HUES48 (cell line): Measurements from ENCODE around the gene GSTA4.
A peak's percentile ranks its signal among the peaks of the same experiment; 100 is the strongest.
"Not testable (repeated sequence)": the region's sequence is repeated elsewhere in the genome, so short reads cannot be mapped to it uniquely, and the experiment has no call there.

Experiments used
- H3K27ac ChIP-seq: one replicate; pipeline ENCODE4 v1.7.0; 2013; ENCODE audit warnings: low read depth, low read length, inconsistent platforms
- H3K27me3 ChIP-seq: 2 replicates; pipeline ENCODE4 v1.6.1; 2013; ENCODE audit warnings: mild to moderate bottlenecking, low read length; ENCODE audit not compliant: control insufficient read depth, insufficient read depth
- H3K36me3 ChIP-seq: 2 replicates; pipeline ENCODE4 v1.6.1; 2013; ENCODE audit warnings: low read length; ENCODE audit not compliant: control insufficient read depth, insufficient read depth
- H3K4me1 ChIP-seq: 2 replicates; pipeline ENCODE4 v1.6.1; 2013; ENCODE audit warnings: mild to moderate bottlenecking, low read length; ENCODE audit not compliant: control insufficient read depth, insufficient read depth
- H3K4me3 ChIP-seq: 2 replicates; pipeline ENCODE4 v1.5.1; 2013; ENCODE audit warnings: mild to moderate bottlenecking, low read depth, low read length
- H3K9ac ChIP-seq: 2 replicates; pipeline ENCODE4 v1.6.1; 2013; ENCODE audit warnings: mild to moderate bottlenecking, low read depth, low read length, moderate library complexity
- H3K9me3 ChIP-seq: 2 replicates; pipeline ENCODE4 v1.6.1; 2013; ENCODE audit warnings: low read length; ENCODE audit not compliant: control insufficient read depth, insufficient read depth

Gene GSTA4

DNA sequence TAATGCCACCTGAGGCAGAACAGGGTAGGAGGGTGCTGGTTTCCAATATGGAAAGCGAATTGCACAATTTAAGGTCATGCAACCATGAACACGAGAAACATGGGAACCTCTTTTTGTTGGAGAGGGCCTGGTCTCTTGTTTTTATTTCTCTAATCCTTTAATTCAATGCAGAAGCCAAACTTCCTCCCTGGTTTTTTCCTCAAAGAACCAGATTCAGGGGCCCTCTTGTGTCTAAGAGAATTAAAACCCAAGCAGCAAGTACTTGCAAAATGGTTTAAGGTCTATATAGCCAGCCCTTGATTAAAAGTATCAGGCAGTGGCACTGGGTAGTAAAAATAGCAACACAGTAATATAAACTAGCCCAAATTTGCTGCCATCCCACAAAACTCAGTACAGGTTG lies 19.5 kb downstream of the GSTA4 start:
- Histone ChIP-seq H3K4me3 (no peak overlapping the region), H3K36me3 (no peaks in the 10 kb centered on the region), H3K27me3 (no peaks in the 10 kb centered on the region), H3K4me1 (peaks cover 10% of the 10 kb centered on the region; the same call in 1 of the 2 replicates), H3K9me3 (no peaks in the 10 kb centered on the region), H3K9ac (no peak overlapping the region), H3K27ac (no peak overlapping the region)

DNA sequence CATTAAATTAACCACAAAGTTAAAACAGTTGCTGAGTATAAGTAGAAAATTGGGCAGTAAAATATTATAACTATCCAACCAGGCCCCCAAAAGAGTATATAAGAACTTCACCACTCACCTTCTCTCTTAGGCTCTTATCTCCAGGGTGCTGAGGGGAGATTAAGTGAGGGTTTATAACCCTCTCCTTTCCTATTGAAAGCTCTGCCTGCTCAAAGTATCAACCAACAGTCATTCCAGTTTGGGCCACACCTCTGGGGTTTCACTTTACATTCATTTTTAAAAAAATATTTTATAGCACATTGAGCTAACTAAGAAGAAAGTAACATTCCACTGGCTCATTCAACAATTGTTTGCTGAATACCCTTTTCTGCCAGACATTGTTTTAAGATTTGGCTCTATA lies 22.1 kb downstream of the GSTA4 start:
- Histone ChIP-seq H3K4me1 (peaks cover 10% of the 10 kb centered on the region; the same call in 1 of the 2 replicates), H3K9me3 (no peaks in the 10 kb centered on the region), H3K4me3 (no peak overlapping the region), H3K27me3 (no peaks in the 10 kb centered on the region), H3K36me3 (no peaks in the 10 kb centered on the region), H3K27ac (no peak overlapping the region), H3K9ac (no peak overlapping the region)

DNA sequence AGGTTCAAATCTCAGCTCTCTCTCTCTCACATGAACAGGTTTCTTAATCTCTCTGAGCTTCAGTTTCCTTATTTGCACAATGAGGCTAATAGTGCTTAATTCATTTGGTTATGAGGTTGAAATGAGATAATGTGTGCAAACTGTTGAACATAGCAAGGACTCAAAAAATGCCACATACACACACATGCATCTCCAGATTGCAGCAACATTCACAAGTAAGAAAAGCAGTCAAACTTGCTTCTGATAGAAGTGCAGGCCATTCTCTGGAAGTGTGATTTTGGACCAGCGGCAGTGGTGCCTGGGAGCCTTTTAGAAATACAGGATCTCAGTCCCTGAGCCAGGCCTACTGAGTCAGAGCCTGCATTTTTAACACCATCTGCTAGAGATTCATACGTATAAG lies 25.7 kb downstream of the GSTA4 start:
- H3K27me3 ChIP-seq: no peaks in the 10 kb centered on the region
- H3K36me3 ChIP-seq: no peaks in the 10 kb centered on the region
- no peak overlapping the region for H3K27ac ChIP-seq
- H3K9me3 ChIP-seq: no peaks in the 10 kb centered on the region
- H3K4me1 ChIP-seq: no peaks in the 10 kb centered on the region
- H3K9ac ChIP-seq: no peak overlapping the region
- H3K4me3 ChIP-seq: no peak overlapping the region

DNA sequence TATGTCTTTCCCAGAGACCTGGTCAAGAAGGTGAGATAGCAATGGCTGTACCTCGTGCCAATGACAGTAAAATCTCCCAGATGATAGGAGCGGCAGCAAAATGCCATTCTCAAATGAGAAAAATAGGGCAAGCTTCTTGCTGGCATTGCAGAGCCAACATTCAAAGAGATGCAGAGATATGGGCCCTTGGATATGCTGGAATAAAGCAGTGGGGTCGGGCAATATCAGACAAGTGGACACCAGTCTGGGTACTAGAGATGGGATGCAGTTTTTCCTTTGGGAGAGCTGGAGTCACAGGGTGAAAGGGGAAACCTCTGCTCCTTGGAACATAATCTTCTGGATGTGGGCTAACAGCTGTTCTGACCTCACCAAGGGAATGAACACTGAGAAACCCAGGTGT lies 29.0 kb downstream of the GSTA4 start:
- no peaks in the 10 kb centered on the region for H3K36me3 ChIP-seq
- no peak overlapping the region for H3K27ac ChIP-seq
- no peaks in the 10 kb centered on the region for H3K4me1 ChIP-seq
- H3K9ac ChIP-seq: no peak overlapping the region
- peaks cover 15% of the 10 kb centered on the region; the same call in 1 of the 2 replicates for H3K9me3 ChIP-seq
- H3K4me3 ChIP-seq: no peak overlapping the region
- no peaks in the 10 kb centered on the region for H3K27me3 ChIP-seq

DNA sequence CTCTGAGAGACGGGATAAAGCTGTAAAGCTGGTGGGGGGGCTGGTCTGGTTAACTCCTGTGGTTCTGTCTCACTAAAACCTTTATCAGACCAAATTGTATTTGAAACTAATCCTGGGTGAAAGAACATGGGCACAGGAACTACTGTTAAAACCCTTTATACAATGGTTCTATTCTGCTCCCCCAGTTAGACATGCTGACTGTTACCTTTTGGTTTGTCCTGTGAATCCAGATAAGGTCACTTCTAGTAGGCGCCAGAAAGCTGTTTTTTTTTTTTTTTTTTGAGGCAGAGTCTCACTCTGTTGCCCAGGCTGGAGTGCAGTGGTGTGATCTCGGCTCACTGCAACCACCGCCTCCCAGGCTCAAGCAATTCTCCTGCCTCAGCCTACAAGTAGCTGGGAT lies 29.7 kb downstream of the GSTA4 start:
- Histone ChIP-seq H3K9ac (no peak overlapping the region), H3K27me3 (no peaks in the 10 kb centered on the region), H3K27ac (no peak overlapping the region), H3K4me3 (no peak overlapping the region), H3K4me1 (peaks cover 5% of the 10 kb centered on the region), H3K36me3 (no peaks in the 10 kb centered on the region), H3K9me3 (peaks cover 15% of the 10 kb centered on the region; the same call in 1 of the 2 replicates)

DNA sequence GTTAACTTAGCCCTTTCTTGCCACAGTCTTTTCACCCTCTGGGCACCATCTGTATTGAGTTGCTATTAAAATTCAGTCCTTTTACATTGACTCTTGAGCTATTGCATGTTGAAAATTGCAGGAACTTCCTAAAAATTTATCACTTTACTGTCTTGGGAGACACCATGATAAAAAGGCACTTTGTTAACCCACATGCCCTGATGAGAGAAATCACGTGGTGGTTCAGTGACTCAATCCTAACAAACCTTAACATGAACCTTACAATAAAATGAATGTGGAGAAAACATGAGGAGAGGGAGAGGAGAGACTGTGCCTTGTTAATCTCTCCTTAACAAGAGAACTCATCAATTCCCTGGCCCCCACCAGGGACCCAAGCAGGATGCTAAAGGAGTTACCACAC lies 30.8 kb downstream of the GSTA4 start:
- peaks cover 15% of the 10 kb centered on the region; the same call in 1 of the 2 replicates for H3K9me3 ChIP-seq

DNA sequence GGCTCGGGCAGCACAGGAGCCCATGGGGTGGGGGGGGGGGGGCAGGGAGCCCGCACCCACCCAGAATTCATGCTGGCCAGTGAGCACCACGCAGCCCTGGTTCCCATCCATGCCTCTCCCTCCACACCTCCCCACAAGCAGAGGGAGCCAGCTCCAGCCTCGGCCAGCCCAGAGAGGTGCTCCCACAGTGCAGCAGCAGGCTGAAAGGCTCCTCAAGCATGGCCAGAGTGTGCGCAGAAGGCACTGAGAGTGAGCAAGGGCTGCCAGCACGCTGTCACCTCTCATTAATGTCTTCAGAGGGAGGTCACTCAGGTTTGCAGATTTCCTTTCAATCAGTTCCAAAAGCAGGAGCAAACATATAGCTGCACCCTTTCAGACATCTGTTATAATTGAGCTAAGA lies 32.4 kb downstream of the GSTA4 start:
- Histone ChIP-seq H3K27ac (no peak overlapping the region), H3K9me3 (peaks cover 15% of the 10 kb centered on the region; the same call in 1 of the 2 replicates), H3K4me1 (peaks cover 10% of the 10 kb centered on the region), H3K9ac (no peak overlapping the region), H3K27me3 (no peaks in the 10 kb centered on the region), H3K4me3 (no peak overlapping the region), H3K36me3 (no peaks in the 10 kb centered on the region)

More for the DNA sequence above, 30.8 kb downstream of the GSTA4 start:
- H3K27ac ChIP-seq: no peak overlapping the region
- no peaks in the 10 kb centered on the region for H3K36me3 ChIP-seq
- no peaks in the 10 kb centered on the region for H3K27me3 ChIP-seq
- H3K9ac ChIP-seq: no peak overlapping the region
- H3K4me1 ChIP-seq: peaks cover 6% of the 10 kb centered on the region
- H3K4me3 ChIP-seq: no peak overlapping the region

DNA sequence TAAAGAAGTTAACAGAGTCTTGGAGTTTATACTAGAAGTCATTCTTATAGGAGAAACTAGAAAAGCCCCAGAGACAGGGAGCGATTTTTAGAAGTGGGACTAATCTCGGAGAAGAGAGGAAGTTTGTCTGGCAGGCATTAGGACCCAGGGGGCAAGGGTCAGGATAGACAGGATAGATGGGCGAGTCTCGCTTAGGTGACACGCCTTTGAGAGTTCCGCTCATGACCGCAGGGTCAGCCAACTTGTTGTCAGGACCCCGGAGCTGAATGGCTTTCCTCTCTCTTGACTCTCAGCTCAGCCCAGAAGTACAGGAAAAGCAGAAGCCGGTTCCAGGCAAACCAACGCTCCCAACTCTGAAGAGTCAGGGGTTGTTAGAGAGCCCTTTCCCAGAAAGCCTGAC lies 34.1 kb downstream of the GSTA4 start:
- Histone ChIP-seq H3K4me1 (peaks cover 10% of the 10 kb centered on the region), H3K9me3 (peaks cover 15% of the 10 kb centered on the region; the same call in 1 of the 2 replicates)
- H3K27ac ChIP-seq, H3K36me3 ChIP-seq, H3K4me3 ChIP-seq, H3K9ac ChIP-seq, H3K27me3 ChIP-seq: not testable (repeated sequence)

DNA sequence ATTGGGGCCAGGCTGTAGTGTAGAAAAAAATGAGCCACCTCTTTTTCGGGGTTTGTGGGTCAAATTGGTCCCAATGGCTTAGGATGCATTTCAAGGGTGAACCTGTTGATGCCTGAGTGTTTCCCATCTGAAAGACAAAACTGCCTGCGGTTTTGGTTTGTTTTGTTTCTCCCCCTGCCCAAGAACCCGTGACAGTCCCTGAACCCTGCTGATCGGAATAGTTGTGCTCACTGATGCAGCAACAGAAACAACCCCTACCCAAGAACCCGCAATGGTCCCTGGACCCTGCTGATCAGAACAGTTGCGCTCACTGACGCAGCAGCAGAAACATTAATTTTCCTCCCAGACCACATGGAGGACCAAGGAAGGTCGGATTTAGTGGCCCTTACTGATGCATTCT lies 34.9 kb downstream of the GSTA4 start:
- H3K4me1 ChIP-seq: peaks cover 10% of the 10 kb centered on the region
- H3K27me3 ChIP-seq, H3K4me3 ChIP-seq, H3K36me3 ChIP-seq, H3K9ac ChIP-seq: not testable (repeated sequence)
- peak overlapping the region; percentile 10 for H3K27ac ChIP-seq
- peaks cover 15% of the 10 kb centered on the region; the same call in 1 of the 2 replicates for H3K9me3 ChIP-seq

DNA sequence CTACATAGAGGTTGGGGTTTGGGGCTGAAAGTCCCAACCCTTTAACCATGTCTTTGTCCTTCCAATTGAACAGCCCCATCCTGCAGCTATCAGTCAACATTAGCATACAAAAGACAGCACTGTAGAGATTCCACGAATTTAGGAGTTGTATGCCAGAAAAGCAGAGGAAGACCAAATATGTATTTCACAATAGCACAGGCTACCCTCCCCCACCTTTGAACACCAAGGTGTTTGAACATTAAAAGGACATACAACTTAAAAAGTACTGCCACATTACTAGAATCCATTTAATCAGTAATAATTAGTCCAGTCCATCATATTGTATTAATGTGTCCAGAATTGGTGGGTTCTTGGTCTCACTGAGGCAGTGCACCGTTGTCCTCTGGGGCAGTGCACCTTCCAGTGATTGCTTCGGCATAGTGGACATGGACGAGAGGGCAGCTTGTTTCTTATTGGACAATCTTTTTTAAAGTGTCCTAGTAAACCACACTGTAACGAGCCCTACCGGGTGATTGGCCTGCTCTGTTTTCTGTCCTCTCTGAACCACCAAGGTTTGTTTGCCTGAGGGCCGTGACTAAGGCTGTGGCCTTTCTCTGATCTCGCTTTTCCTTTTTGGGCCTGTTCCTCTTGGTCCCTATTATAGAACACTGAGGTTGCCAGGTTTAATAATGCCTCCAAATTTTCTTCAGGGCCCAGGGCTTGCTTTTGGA lies 36.4 kb downstream of the GSTA4 start:
- Histone ChIP-seq H3K27ac (no peak overlapping the region), H3K36me3 (no peaks in the 10 kb centered on the region), H3K4me1 (peaks cover 10% of the 10 kb centered on the region), H3K9me3 (peaks cover 15% of the 10 kb centered on the region; the same call in 1 of the 2 replicates), H3K4me3 (no peak overlapping the region), H3K9ac (no peak overlapping the region), H3K27me3 (no peaks in the 10 kb centered on the region)

DNA sequence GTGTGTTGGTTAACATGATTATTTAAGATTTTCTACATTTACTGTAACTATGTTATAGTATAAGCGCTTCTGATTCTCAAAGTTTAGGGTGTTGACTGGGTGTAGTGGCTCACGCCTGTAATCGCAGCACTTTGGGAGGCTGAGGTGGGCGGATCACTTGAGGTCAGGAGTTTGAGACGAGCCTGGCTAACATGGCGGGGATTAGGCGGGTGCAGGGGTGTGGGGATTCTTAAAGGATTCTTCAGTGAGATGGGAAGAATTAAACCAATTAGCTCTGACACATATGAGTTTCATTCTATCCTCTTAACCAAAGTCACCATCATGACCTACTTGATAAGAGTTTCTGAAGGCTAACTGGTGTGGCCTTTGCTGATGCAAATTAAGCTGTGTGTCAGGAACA lies 39.2 kb downstream of the GSTA4 start:
- no peak overlapping the region for H3K9ac ChIP-seq
- H3K27ac ChIP-seq: no peak overlapping the region
- no peaks in the 10 kb centered on the region for H3K27me3 ChIP-seq
- H3K4me1 ChIP-seq: peaks cover 10% of the 10 kb centered on the region
- no peaks in the 10 kb centered on the region for H3K36me3 ChIP-seq
- no peak overlapping the region for H3K4me3 ChIP-seq
- no peaks in the 10 kb centered on the region for H3K9me3 ChIP-seq
